HL-60/S4 (cell line): ENCODE results near the gene PKP3.

ENCODE experiments used
- in situ Hi-C: fragments of 300-500 bp; cut with MboI; formaldehyde crosslinking; loops from 2 replicates; pipeline ENCODE4 v1.14.3; 2022; ENCODE audit warnings: low sequenced_read_pairs

Gene PKP3

GRCh38 chr11:441043-441417 is 47.0 kb downstream of the PKP3 start:
- in situ Hi-C loops = no loop called here

- in situ Hi-C loops = no loop called here
Measured at GRCh38 chr11:441418-442274, 47.6 kb downstream of the PKP3 start, which contains the start of gene ANO9. Gene ANO9, minus strand, starts transcription at chr11:442011. Its CDS starts 85 bp downstream, at chr11:441926.

DNA sequence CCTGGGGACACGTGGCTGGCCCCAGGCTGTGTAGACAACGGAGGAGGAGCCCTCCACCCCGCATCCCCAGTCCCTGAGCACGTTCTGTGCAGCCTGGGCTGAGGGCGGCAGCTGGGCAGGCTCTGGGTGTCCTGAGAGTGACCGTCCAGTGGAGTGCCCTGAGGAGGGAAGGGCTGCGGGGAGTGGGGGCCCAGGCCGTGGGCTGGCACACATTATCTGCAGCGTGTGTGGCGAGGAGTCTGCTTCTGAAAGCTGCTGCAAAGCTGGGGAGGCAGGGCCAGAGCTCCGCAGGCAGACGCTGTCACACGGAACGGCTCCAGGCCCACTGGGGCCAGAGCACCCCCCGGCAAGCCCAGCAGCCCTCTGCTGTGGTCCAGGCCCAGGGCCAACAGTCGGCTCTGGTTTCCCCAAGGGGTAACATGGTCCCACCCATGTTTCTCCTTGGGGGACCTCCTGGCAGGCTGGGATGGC is 48.6 kb downstream of the PKP3 start:
- in situ Hi-C loops = no loop called here

GRCh38 chr11:443542-444199 is 49.7 kb downstream of the PKP3 start:
- in situ Hi-C loops = no loop called here

GRCh38 chr11:444396-445144 is 50.6 kb downstream of the PKP3 start:
- in situ Hi-C loops = no loop called here

- in situ Hi-C loops = no loop called here
Measured at GRCh38 chr11:445765-446588, 52.0 kb downstream of the PKP3 start.

GRCh38 chr11:446891-447290 is 52.9 kb downstream of the PKP3 start:
- in situ Hi-C loops = no loop called here

- in situ Hi-C loops = no loop called here
Measured at GRCh38 chr11:447923-448731, 54.1 kb downstream of the PKP3 start.

DNA sequence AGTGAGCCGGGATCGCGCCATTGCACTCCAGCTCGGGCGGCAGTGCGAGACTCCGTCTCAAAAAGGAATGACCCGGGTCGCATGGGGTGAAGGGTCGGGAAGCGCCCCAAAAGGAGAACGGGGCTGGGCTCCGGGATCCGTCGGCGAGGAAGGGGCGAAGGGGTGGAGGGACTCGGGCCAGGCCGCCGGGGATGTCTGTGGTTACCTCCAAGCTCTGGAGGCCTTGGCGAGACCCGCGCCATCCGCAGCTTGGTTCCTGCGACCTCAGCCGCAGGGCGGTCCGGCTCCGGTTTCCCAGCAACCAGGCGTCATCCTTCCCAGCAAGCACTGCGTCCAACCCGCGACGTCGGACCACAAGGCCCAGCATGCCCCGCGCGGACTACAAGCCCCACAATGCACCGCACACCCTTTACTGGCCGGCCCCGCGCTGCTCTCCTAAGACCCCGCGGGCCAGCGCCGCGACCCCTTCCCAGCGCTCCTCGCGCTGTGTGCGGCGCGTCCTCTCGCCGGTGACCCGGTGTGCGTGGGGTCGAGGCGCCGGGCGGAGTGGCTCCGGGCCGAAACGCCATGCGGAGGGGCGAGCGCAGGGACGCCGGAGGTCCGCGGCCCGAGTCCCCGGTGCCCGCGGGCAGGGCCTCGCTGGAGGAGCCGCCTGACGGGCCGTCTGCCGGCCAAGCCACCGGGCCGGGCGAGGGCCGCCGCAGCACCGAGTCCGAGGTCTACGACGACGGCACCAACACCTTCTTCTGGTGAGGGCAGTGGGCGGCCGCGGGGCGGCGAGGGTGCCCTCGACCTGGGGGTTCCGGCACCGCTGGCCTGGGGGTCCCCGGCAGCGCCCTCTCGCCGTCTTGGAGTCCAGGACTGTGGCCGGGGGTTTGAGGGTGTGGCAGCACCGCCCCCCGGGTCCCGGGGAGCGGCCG is 56.1 kb downstream of the PKP3 start, which contains the start of gene PTDSS2:
TSS of gene PTDSS2 (plus strand) at position 391 of the 920 bp plus-strand sequence. CDS start at position 568, 177 bp downstream.
- in situ Hi-C loops = no loop called here

- in situ Hi-C loops = no loop called here
Measured at GRCh38 chr11:450809-451451, 56.9 kb downstream of the PKP3 start.

DNA sequence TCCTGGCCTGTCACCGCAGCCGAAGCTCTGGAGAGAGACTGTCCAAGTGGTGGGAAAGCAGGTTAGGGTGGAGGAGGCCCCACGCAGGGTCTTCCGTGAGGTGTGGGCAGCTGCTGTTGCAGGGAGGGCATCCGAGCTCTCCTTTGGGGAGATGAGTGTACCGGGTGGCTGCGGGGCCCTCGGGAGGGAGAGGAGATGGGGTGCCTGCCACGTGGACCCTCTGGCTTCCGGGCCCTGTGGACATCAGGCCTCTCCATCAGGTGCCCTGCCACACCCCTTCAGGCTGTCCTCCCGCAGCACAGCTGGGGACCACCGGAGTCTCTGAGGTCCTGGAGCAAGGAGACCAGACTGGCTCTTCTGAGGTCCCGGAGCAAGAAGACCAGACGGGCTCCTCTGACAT is 57.7 kb downstream of the PKP3 start:
- in situ Hi-C loops = no loop called here

- in situ Hi-C loops = no loop called here
Measured at GRCh38 chr11:452203-452744, 58.3 kb downstream of the PKP3 start.

GRCh38 chr11:452916-453527 is 59.0 kb downstream of the PKP3 start:
- in situ Hi-C loops = no loop called here

DNA sequence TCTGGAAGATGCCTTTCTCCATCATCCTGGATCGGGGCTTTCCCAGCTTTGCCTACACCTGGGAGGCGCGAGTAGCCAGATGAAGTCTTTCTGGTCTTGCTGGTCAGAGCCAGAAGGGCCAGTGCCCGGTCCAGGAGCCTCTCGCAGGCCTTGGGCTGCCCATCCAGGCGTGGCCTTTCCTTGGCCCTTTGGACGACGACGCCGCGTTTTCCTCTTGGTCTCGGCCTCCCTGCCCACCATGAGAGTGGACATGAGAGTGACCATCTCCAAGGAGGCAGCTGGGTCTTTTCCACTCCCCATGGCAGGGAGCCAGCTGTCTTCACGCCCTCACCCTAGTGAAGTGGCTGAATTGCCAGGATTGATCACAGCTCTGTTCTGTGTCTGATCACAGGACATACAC is 59.6 kb downstream of the PKP3 start:
- in situ Hi-C loops = no loop called here

DNA sequence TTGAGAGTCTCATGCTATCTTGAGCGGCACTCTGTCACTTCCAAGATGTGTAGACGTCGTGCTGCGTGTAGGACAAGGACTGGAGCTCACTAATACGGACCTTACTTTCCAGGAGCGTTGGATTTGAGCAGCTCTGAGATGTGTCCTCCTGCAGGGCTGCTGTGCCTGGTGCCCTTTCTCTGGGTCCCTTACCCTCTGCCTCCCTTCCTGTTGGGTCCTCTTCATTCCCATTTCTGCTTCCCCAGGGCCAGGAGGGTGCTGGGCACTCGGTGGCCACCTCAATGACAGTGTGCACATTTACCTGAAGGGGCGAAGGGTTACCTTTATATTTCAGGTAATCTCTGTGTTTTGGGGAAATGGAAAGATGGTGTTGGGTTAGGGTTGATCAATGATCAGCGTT is 60.0 kb downstream of the PKP3 start:
- in situ Hi-C loops = no loop called here
